Transverse colon (tissue), 4 donors: ENCODE measurements around the gene SHQ1. TPM values are rescaled to one million over a fixed set of nuclear protein-coding genes. Genes with fewer than 3 reads are reported as not detected.

Experiments used
- DNase-seq: peaks from one replicate; pipeline ENCODE4 v3.0.0-alpha.2; 2019
- H3K27ac ChIP-seq, 4 donors: fragments of 200-600 bp; sonication (generic); 2 replicates each; pipeline ENCODE4 v1.5.1; 2016 to 2018; ENCODE audit warnings: inconsistent platforms in 4 of 4
- H3K27me3 ChIP-seq: fragments of 200-600 bp; sonication (generic); 2 replicates; pipeline ENCODE4 v1.5.1; 2017; ENCODE audit warnings: inconsistent platforms
- H3K36me3 ChIP-seq, 4 donors: fragments of 200-600 bp; sonication (generic); 2 replicates each; pipeline ENCODE4 v1.5.1; 2017 to 2019; ENCODE audit warnings: inconsistent platforms in 4 of 4
- H3K4me1 ChIP-seq, 4 donors: fragments of 200-600 bp; sonication (generic); 2 replicates each; pipeline ENCODE4 v1.5.1; 2017 to 2020; ENCODE audit warnings: inconsistent platforms in 4 of 4
- H3K4me3 ChIP-seq, 4 donors: fragments of 200-600 bp; sonication (generic); 1 replicate in 1 of 4; 2 replicates in 3 of 4; pipeline versions ENCODE4 v1.5.1 to v1.6.1; 2017 to 2019; ENCODE audit warnings: inconsistent platforms in 4 of 4
- H3K9me3 ChIP-seq, 2 donors: fragments of 200-600 bp; sonication (generic); 2 replicates each; pipeline ENCODE4 v1.5.1; 2017 to 2019; ENCODE audit warnings: inconsistent platforms in 2 of 2
- EP300 ChIP-seq: sonication (generic); formaldehyde crosslinking; IDR thresholded peaks from one replicate; pipeline ENCODE4 v1.6.1; 2017; ENCODE audit warnings: antibody characterized with exemption, low read depth
- POLR2A ChIP-seq: fragments of 450-650 bp; IDR thresholded peaks from one replicate; pipeline ENCODE4 v1.6.1; 2016; ENCODE audit warnings: antibody characterized with exemption, mild to moderate bottlenecking, moderate library complexity
- POLR2AphosphoS5 ChIP-seq, 3 donors: sonication (generic); formaldehyde crosslinking; IDR thresholded peaks; one replicate each; pipeline ENCODE4 v1.6.1; 2016; ENCODE audit warnings: antibody characterized with exemption in 3 of 3
- WGBS, 2 donors: methylation state at CpG; one replicate each; pipeline ENCODE4 v1.1.5; 2018; ENCODE audit warnings: low coverage in 1 of 2; 5-methylcytosine and 5-hydroxymethylcytosine counted together
- in situ Hi-C, 4 donors: fragments of 200-750 bp; cut with MboI; loops; one replicate each; pipeline versions ENCODE4 v1.15.0 to v1.15.1; 2017; ENCODE audit warnings: low sequenced_read_pairs in 3 of 4, low pct_ligation_motif_present in 1 of 4, low pct_unique_long_range_greater_than_20kb in 1 of 4
- intact Hi-C: fragments of 100-400 bp; cut with DNase I; formaldehyde crosslinking; loops from one replicate; pipeline ENCODE4 v1.15.1; 2023; ENCODE audit warnings: low total_unique reads
- total RNA-seq, 4 donors: library from RNA; depleted of rRNA; stranded (reverse); fragments of >200 nt; gene quantifications; one replicate each; pipeline ENCODE4 v1.1.0, GENCODE V29; 2016
- TF ChIP-seq, protein P1 (sequence below), 5 experiments: fragments of 200-600 bp in 3 of 5; fragments of 450-650 bp in 2 of 5; sonication (generic) in 3 of 5; IDR thresholded peaks; 1 replicate in 2 of 5; 2 replicates in 3 of 5; pipeline ENCODE4 v1.5.1; 2016 to 2017; ENCODE audit warnings: antibody characterized with exemption in 5 of 5, inconsistent platforms in 3 of 5, mild to moderate bottlenecking in 2 of 5, moderate library complexity in 1 of 5

The SHQ1 gene
- total RNA-seq, 4 donors from 2014 or later, result 4.9 to 21.3 (median 13.1) TPM

DNA sequence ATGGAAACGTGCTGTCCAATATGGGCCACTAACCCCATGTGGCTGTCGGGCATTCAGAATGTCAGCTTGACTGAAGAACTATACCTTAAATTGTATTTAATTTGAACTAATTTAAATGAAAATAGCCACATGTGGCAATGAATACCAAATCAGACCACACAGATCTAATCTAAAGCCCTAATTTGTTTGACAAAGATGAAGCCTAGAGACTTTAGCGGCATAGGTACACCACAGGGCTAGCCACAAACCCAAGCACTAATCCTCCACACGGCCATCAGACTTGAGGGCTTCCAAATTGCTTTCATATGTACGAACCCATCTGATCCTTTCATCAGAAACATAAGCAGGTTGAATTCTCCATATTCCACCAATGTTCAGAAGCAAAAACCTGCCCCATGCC, 81.4 kb downstream of the SHQ1 start:
- H3K27ac ChIP-seq, result no peak overlapping the region
- no peaks in the 10 kb centered on the region for H3K36me3 ChIP-seq
- TF ChIP-seq EP300 (no peak), POLR2A (no peak), POLR2AphosphoS5 (IDR thresholded peaks at IDR 0.05) (no peak)
- TF ChIP-seq, protein P1, sequence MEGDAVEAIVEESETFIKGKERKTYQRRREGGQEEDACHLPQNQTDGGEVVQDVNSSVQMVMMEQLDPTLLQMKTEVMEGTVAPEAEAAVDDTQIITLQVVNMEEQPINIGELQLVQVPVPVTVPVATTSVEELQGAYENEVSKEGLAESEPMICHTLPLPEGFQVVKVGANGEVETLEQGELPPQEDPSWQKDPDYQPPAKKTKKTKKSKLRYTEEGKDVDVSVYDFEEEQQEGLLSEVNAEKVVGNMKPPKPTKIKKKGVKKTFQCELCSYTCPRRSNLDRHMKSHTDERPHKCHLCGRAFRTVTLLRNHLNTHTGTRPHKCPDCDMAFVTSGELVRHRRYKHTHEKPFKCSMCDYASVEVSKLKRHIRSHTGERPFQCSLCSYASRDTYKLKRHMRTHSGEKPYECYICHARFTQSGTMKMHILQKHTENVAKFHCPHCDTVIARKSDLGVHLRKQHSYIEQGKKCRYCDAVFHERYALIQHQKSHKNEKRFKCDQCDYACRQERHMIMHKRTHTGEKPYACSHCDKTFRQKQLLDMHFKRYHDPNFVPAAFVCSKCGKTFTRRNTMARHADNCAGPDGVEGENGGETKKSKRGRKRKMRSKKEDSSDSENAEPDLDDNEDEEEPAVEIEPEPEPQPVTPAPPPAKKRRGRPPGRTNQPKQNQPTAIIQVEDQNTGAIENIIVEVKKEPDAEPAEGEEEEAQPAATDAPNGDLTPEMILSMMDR (IDR thresholded peaks at IDR 0.05), result no peak
- H3K4me1 ChIP-seq, result peaks cover 0 to 8% (median 2%) of the 10 kb centered on the region in 4 donors
- no peaks in the 10 kb centered on the region for H3K27me3 ChIP-seq
- H3K9me3 ChIP-seq, result no peaks in the 10 kb centered on the region
- in situ Hi-C loops (no loop called here), intact Hi-C loops (no loop called here)
- DNase-seq, result no peak
- WGBS, 2 donors, result 93 to 100% methylated on average over 3 to 5 of the region's 5 CpGs
- no peak overlapping the region for H3K4me3 ChIP-seq

DNA sequence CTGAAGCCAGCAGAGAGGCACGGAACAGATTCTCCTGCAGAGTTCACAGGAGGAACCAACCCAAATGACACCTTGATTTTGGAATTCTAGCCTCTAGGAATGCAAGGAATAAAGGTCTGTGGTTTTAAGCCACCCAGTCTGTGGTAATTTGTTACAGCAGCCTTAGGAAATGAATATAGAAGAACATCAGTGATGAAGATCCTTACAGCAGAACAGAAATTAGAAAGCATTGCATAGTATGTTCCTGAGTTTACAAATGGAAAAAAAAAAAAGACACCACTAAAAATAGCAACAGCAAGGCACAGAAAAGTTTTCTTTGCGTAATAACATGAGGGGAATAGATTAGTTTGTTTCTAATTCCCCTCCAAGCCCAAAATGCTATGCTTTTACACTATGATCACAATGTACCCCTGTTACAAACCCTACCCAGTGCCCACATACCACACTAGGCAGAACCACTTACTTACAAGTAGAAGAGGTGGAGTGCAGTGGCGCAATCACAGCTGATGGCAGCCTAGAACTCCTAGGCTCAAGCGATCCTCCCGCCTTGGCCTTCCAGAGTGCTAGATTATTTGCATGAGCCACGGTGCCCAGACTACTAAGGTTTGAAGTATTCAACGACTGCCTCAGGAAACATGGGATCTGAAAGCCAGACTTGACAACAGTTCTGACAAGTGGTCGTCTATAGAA, 84.3 kb downstream of the SHQ1 start:
- peaks cover 0 to 5% (median 0%) of the 10 kb centered on the region in 4 donors for H3K36me3 ChIP-seq
- no peaks in the 10 kb centered on the region for H3K27me3 ChIP-seq
- DNase-seq, result no peak
- peaks cover 0 to 8% (median 2%) of the 10 kb centered on the region in 4 donors for H3K4me1 ChIP-seq
- H3K9me3 ChIP-seq, result no peaks in the 10 kb centered on the region
- no peak overlapping the region for H3K4me3 ChIP-seq
- in situ Hi-C loops, result no loop called here
- intact Hi-C loops, result no loop called here
- 80 to 83% methylated on average over 2 to 8 of the region's 8 CpGs for WGBS, 2 donors
- TF ChIP-seq, protein P1 (IDR thresholded peaks at IDR 0.05), result no peak
- TF ChIP-seq EP300, result no peak
- no peak for TF ChIP-seq POLR2A
- no peak for TF ChIP-seq POLR2AphosphoS5 (IDR thresholded peaks at IDR 0.05)
- no peak overlapping the region for H3K27ac ChIP-seq

DNA sequence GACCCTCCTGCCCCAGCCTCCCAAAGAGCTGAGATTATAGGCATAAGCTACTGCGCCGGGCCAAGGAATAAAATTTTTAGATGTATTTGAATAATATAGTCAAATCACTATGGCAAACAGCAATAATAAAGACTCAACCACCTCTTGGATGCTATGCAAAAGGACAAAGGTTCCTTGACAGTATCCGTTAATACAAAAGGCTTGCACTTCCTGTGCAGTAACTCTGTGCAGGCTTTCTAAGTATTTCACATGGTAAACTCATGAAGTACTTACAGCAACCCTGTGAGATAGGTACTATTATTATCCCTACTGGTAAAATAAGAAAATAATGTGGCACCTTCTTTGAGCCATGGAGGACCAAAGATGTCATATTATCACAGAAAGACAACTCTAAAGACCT, 86.8 kb downstream of the SHQ1 start:
- DNase-seq, result no peak
- H3K27me3 ChIP-seq, result no peaks in the 10 kb centered on the region
- TF ChIP-seq, protein P1 (IDR thresholded peaks at IDR 0.05), result no peak
- no peak for TF ChIP-seq POLR2A
- TF ChIP-seq EP300, result no peak
- no peak for TF ChIP-seq POLR2AphosphoS5 (IDR thresholded peaks at IDR 0.05)
- no peak overlapping the region for H3K27ac ChIP-seq
- no peak overlapping the region for H3K4me3 ChIP-seq
- H3K4me1 ChIP-seq, result peaks cover 0 to 9% (median 3%) of the 10 kb centered on the region in 4 donors
- intact Hi-C loops (no loop called here), in situ Hi-C loops (no loop called here)
- no peaks in the 10 kb centered on the region for H3K9me3 ChIP-seq
- 59% methylated on average over 3 of the region's 3 CpGs; no CpG with 5 or more reads in 1 of the 2 donors for WGBS, 2 donors
- H3K36me3 ChIP-seq, result peaks cover 0 to 5% (median 0%) of the 10 kb centered on the region in 4 donors

DNA sequence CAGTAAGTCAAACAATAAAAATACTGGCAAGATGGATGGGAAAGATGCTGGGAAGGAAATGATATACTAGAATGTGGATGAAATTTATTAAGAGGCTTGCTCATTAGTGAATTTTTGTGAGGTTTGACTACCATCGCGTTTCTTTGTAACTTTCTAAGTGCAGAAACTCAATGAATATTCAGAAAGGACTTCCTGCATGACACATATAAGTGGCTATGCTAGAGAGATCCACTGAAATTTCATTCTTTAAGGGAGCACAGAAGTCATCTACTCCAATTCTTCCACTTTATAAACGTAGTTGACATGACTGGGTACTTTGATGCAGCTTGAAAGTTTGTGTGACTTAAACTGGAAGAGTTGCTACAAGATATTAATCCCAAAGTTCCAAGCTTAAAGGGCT, 88.0 kb downstream of the SHQ1 start:
- no peak for TF ChIP-seq POLR2A
- no peak for TF ChIP-seq POLR2AphosphoS5 (IDR thresholded peaks at IDR 0.05)
- intact Hi-C loops (no loop called here), in situ Hi-C loops (no loop called here)
- Histone ChIP-seq H3K27me3 (no peaks in the 10 kb centered on the region), H3K4me1 (peaks cover 0 to 19% (median 9%) of the 10 kb centered on the region in 4 donors), H3K9me3 (no peaks in the 10 kb centered on the region), H3K4me3 (no peak overlapping the region), H3K27ac (no peak overlapping the region), H3K36me3 (peaks cover 0 to 5% (median 0%) of the 10 kb centered on the region in 4 donors)
- DNase-seq, result no peak
- 85 to 87% methylated on average over 3 of the region's 3 CpGs for WGBS, 2 donors
